Measurements from ENCODE around the gene NQO1.
A peak's percentile ranks its signal among the peaks of the same experiment; 100 is the strongest.
"Not testable (repeated sequence)": the region's sequence is repeated elsewhere in the genome, so short reads cannot be mapped to it uniquely, and the experiment has no call there.

The NQO1 gene

GRCh38 chr16:69761983-69762813, 35.8 kb upstream of the NQO1 start, which contains the start of gene WWP2:
WWP2 (plus strand) TSS chr16:69762332; CDS start chr16:69787011, 24,679 bp downstream.
- Histone ChIP-seq H3K9ac (ENCODE audit: low read length in 2 of 2) (peak within 1 kb of the TSS; percentile 92 to 95), H3K9me3 (ENCODE audit: control insufficient read depth in 2 of 2, low read length in 2 of 2) (no peaks in the 10 kb centered on the region), H3K27me3 (ENCODE audit: control insufficient read depth in 1 of 2, insufficient read depth in 2 of 2, low read length in 2 of 2) (no peaks in the 10 kb centered on the region), H3K36me3 (ENCODE audit: control insufficient read depth in 2 of 2, insufficient read depth in 2 of 2, low read length in 2 of 2) (no peaks in the 10 kb centered on the region), H3K4me1 (ENCODE audit: control insufficient read depth, insufficient read depth, low read length) (peaks cover 5% of the 10 kb centered on the region), H3K27ac (ENCODE audit: low read length) (peak within 1 kb of the TSS; percentile 77), H3K4me3 (ENCODE audit: low read length in 2 of 2) (peak within 1 kb of the TSS; percentile 96 to 99)

GRCh38 chr16:69757375-69757774, 31.0 kb upstream of the NQO1 start:
- H3K27ac ChIP-seq (ENCODE audit: low read length); H3K9ac ChIP-seq (ENCODE audit: low read length in 2 of 2); H3K4me3 ChIP-seq (ENCODE audit: low read length in 2 of 2); H3K27me3 ChIP-seq (ENCODE audit: control insufficient read depth in 1 of 2, insufficient read depth in 2 of 2, low read length in 2 of 2); H3K4me1 ChIP-seq (ENCODE audit: control insufficient read depth, insufficient read depth, low read length); H3K36me3 ChIP-seq (ENCODE audit: control insufficient read depth in 2 of 2, insufficient read depth in 2 of 2, low read length in 2 of 2); H3K9me3 ChIP-seq (ENCODE audit: control insufficient read depth in 2 of 2, low read length in 2 of 2): not testable (repeated sequence)

GRCh38 chr16:69756705-69757104, 30.3 kb upstream of the NQO1 start:
- Histone ChIP-seq H3K4me1 (ENCODE audit: control insufficient read depth, insufficient read depth, low read length) (peaks cover 4% of the 10 kb centered on the region), H3K36me3 (ENCODE audit: control insufficient read depth in 2 of 2, insufficient read depth in 2 of 2, low read length in 2 of 2) (peaks cover 0 to 6% of the 10 kb centered on the region in 2 donors), H3K9ac (ENCODE audit: low read length in 2 of 2) (no peak overlapping the region), H3K27me3 (ENCODE audit: control insufficient read depth in 1 of 2, insufficient read depth in 2 of 2, low read length in 2 of 2) (no peaks in the 10 kb centered on the region), H3K9me3 (ENCODE audit: control insufficient read depth in 2 of 2, low read length in 2 of 2) (no peaks in the 10 kb centered on the region), H3K27ac (ENCODE audit: low read length) (no peak overlapping the region), H3K4me3 (ENCODE audit: low read length in 2 of 2) (no peak overlapping the region)

- Histone ChIP-seq H3K9me3 (ENCODE audit: control insufficient read depth in 2 of 2, low read length in 2 of 2) (no peaks in the 10 kb centered on the region), H3K9ac (ENCODE audit: low read length in 2 of 2) (peak within 1 kb of the TSS; percentile 76 to 92), H3K36me3 (ENCODE audit: control insufficient read depth in 2 of 2, insufficient read depth in 2 of 2, low read length in 2 of 2) (peaks cover 7 to 13% of the 10 kb centered on the region in 2 donors), H3K4me3 (ENCODE audit: low read length in 2 of 2) (peak within 1 kb of the TSS; percentile 69 to 99), H3K27me3 (ENCODE audit: control insufficient read depth in 1 of 2, insufficient read depth in 2 of 2, low read length in 2 of 2) (no peaks in the 10 kb centered on the region), H3K4me1 (ENCODE audit: control insufficient read depth, insufficient read depth, low read length) (peaks cover 4% of the 10 kb centered on the region), H3K27ac (ENCODE audit: low read length) (peak within 1 kb of the TSS; percentile 37)
Observed at GRCh38 chr16:69754469-69755310, 28.3 kb upstream of the NQO1 start, which contains the start of gene NOB1. NOB1 (minus strand) TSS chr16:69754926; CDS start chr16:69754910, 16 bp downstream.

- H3K27ac ChIP-seq (ENCODE audit: low read length) = peak overlapping the region; percentile 37
- H3K4me1 ChIP-seq (ENCODE audit: control insufficient read depth, insufficient read depth, low read length) = peaks cover 4% of the 10 kb centered on the region
- no peaks in the 10 kb centered on the region for H3K9me3 ChIP-seq (ENCODE audit: control insufficient read depth in 2 of 2, low read length in 2 of 2)
- H3K4me3 ChIP-seq (ENCODE audit: low read length in 2 of 2) = peak overlapping the region; percentile 69 to 99
- H3K9ac ChIP-seq (ENCODE audit: low read length in 2 of 2) = peak overlapping the region; percentile 76 to 92
- peaks cover 7 to 17% of the 10 kb centered on the region in 2 donors for H3K36me3 ChIP-seq (ENCODE audit: control insufficient read depth in 2 of 2, insufficient read depth in 2 of 2, low read length in 2 of 2)
- no peaks in the 10 kb centered on the region for H3K27me3 ChIP-seq (ENCODE audit: control insufficient read depth in 1 of 2, insufficient read depth in 2 of 2, low read length in 2 of 2)
Observed at GRCh38 chr16:69754143-69754468, 27.7 kb upstream of the NQO1 start.

GRCh38 chr16:69748694-69749345, 22.5 kb upstream of the NQO1 start:
- H3K9me3 ChIP-seq (ENCODE audit: control insufficient read depth in 2 of 2, low read length in 2 of 2) = no peaks in the 10 kb centered on the region
- peaks cover 4% of the 10 kb centered on the region for H3K4me1 ChIP-seq (ENCODE audit: control insufficient read depth, insufficient read depth, low read length)
- no peak overlapping the region for H3K9ac ChIP-seq (ENCODE audit: low read length in 2 of 2)
- H3K36me3 ChIP-seq (ENCODE audit: control insufficient read depth in 2 of 2, insufficient read depth in 2 of 2, low read length in 2 of 2) = peaks cover 50 to 51% of the 10 kb centered on the region in 2 donors
- no peak overlapping the region for H3K27ac ChIP-seq (ENCODE audit: low read length)
- no peaks in the 10 kb centered on the region for H3K27me3 ChIP-seq (ENCODE audit: control insufficient read depth in 1 of 2, insufficient read depth in 2 of 2, low read length in 2 of 2)
- no peak overlapping the region for H3K4me3 ChIP-seq (ENCODE audit: low read length in 2 of 2)

GRCh38 chr16:69747115-69747514, 20.8 kb upstream of the NQO1 start:
- Histone ChIP-seq H3K9ac (ENCODE audit: low read length in 2 of 2) (no peak overlapping the region), H3K27me3 (ENCODE audit: control insufficient read depth in 1 of 2, insufficient read depth in 2 of 2, low read length in 2 of 2) (no peaks in the 10 kb centered on the region), H3K4me3 (ENCODE audit: low read length in 2 of 2) (no peak overlapping the region), H3K9me3 (ENCODE audit: control insufficient read depth in 2 of 2, low read length in 2 of 2) (no peaks in the 10 kb centered on the region), H3K27ac (ENCODE audit: low read length) (no peak overlapping the region), H3K36me3 (ENCODE audit: control insufficient read depth in 2 of 2, insufficient read depth in 2 of 2, low read length in 2 of 2) (peaks cover 60 to 63% of the 10 kb centered on the region in 2 donors), H3K4me1 (ENCODE audit: control insufficient read depth, insufficient read depth, low read length) (no peaks in the 10 kb centered on the region)

- Histone ChIP-seq H3K4me1 (ENCODE audit: control insufficient read depth, insufficient read depth, low read length) (no peaks in the 10 kb centered on the region), H3K36me3 (ENCODE audit: control insufficient read depth in 2 of 2, insufficient read depth in 2 of 2, low read length in 2 of 2) (peaks cover 56 to 70% of the 10 kb centered on the region in 2 donors), H3K27ac (ENCODE audit: low read length) (no peak overlapping the region), H3K9ac (ENCODE audit: low read length in 2 of 2) (no peak overlapping the region), H3K4me3 (ENCODE audit: low read length in 2 of 2) (no peak overlapping the region), H3K27me3 (ENCODE audit: control insufficient read depth in 1 of 2, insufficient read depth in 2 of 2, low read length in 2 of 2) (no peaks in the 10 kb centered on the region), H3K9me3 (ENCODE audit: control insufficient read depth in 2 of 2, low read length in 2 of 2) (no peaks in the 10 kb centered on the region)
Observed at GRCh38 chr16:69745959-69746358, 19.6 kb upstream of the NQO1 start.

- no peaks in the 10 kb centered on the region for H3K27me3 ChIP-seq (ENCODE audit: control insufficient read depth in 1 of 2, insufficient read depth in 2 of 2, low read length in 2 of 2)
- no peak overlapping the region for H3K9ac ChIP-seq (ENCODE audit: low read length in 2 of 2)
- no peak overlapping the region for H3K27ac ChIP-seq (ENCODE audit: low read length)
- no peaks in the 10 kb centered on the region for H3K9me3 ChIP-seq (ENCODE audit: control insufficient read depth in 2 of 2, low read length in 2 of 2)
- H3K4me1 ChIP-seq (ENCODE audit: control insufficient read depth, insufficient read depth, low read length) = no peaks in the 10 kb centered on the region
- no peak overlapping the region for H3K4me3 ChIP-seq (ENCODE audit: low read length in 2 of 2)
- H3K36me3 ChIP-seq (ENCODE audit: control insufficient read depth in 2 of 2, insufficient read depth in 2 of 2, low read length in 2 of 2) = peaks cover 53 to 70% of the 10 kb centered on the region in 2 donors
Observed at GRCh38 chr16:69745232-69745612, 18.9 kb upstream of the NQO1 start.

GRCh38 chr16:69744363-69745231, 18.2 kb upstream of the NQO1 start:
- H3K27ac ChIP-seq (ENCODE audit: low read length) = no peak overlapping the region
- H3K9ac ChIP-seq (ENCODE audit: low read length in 2 of 2) = no peak overlapping the region
- H3K9me3 ChIP-seq (ENCODE audit: control insufficient read depth in 2 of 2, low read length in 2 of 2) = no peaks in the 10 kb centered on the region
- H3K27me3 ChIP-seq (ENCODE audit: control insufficient read depth in 1 of 2, insufficient read depth in 2 of 2, low read length in 2 of 2) = no peaks in the 10 kb centered on the region
- H3K4me3 ChIP-seq (ENCODE audit: low read length in 2 of 2) = no peak overlapping the region
- H3K4me1 ChIP-seq (ENCODE audit: control insufficient read depth, insufficient read depth, low read length) = no peaks in the 10 kb centered on the region
- peaks cover 56 to 70% of the 10 kb centered on the region in 2 donors for H3K36me3 ChIP-seq (ENCODE audit: control insufficient read depth in 2 of 2, insufficient read depth in 2 of 2, low read length in 2 of 2)
